Caco-2 (cell line): Measurements from ENCODE around the gene KDM4B. TPM values are rescaled to one million over a fixed set of nuclear protein-coding genes. Genes with fewer than 3 reads are reported as not detected.

ENCODE experiments used
- BruUV-seq: library from RNA; stranded (reverse); fragments of 400-500 nt; replicated peaks from 2 replicates; lab custom pipeline; 2021; lab: Mats Ljungman, UMichigan
- CTCF ChIA-PET: fragments of 300-600 bp; sonication (Branson Sonifier 250); formaldehyde crosslinking; loops from one replicate; lab custom pipeline; 2022; ENCODE audit warnings: antibody characterized with exemption; lab: Charles Lee
- POLR2A ChIA-PET: fragments of 300-600 bp; sonication (Branson Sonifier 250); formaldehyde crosslinking; loops from one replicate; lab custom pipeline; 2022; ENCODE audit warnings: antibody characterized with exemption; lab: Charles Lee
- DNase-seq, 2 experiments: peaks; one replicate each; pipeline versions ENCODE4 v3.0.0 to v3.0.0-alpha.2; 2020 to 2022
- H3K27me3 ChIP-seq: replicated peaks from 2 replicates; pipeline ENCODE4 v1.6.0; 2011; ENCODE audit warnings: low read length; ENCODE audit not compliant: control insufficient read depth, insufficient read depth
- H3K36me3 ChIP-seq: 2 replicates; pipeline ENCODE4 v1.5.1; 2011; ENCODE audit warnings: low read length; ENCODE audit not compliant: control insufficient read depth, insufficient read depth
- H3K4me1 ChIP-seq: fragments of 250-450 bp; sonication (Bioruptor Pico); 2 replicates; pipeline ENCODE4 v1.5.1; 2020; ENCODE audit warnings: mild to moderate bottlenecking
- H3K4me3 ChIP-seq: 2 replicates; pipeline ENCODE4 v1.5.1; 2011; ENCODE audit warnings: low read depth, mild to moderate bottlenecking, control low read depth, low read length
- H3K9me3 ChIP-seq: fragments of 250-450 bp; sonication (Bioruptor Pico); 2 replicates; pipeline ENCODE4 v1.5.1; 2020; ENCODE audit warnings: mild to moderate bottlenecking, moderate library complexity
- H3K27ac Mint-ChIP-seq: one replicate; pipeline ENCODE4 v1.8.0; 2022; ENCODE audit warnings: mixed read lengths; ENCODE audit not compliant: unreplicated experiment
- H3K27me3 Mint-ChIP-seq: one replicate; pipeline ENCODE4 v1.8.0; 2022; ENCODE audit warnings: mixed read lengths; ENCODE audit not compliant: insufficient read depth, unreplicated experiment
- H3K36me3 Mint-ChIP-seq: one replicate; pipeline ENCODE4 v1.8.0; 2022; ENCODE audit warnings: mild to moderate bottlenecking, mixed read lengths; ENCODE audit not compliant: insufficient read depth, unreplicated experiment
- H3K4me1 Mint-ChIP-seq: one replicate; pipeline ENCODE4 v1.8.0; 2022; ENCODE audit warnings: low read depth, mixed read lengths; ENCODE audit not compliant: unreplicated experiment
- H3K4me3 Mint-ChIP-seq: one replicate; pipeline ENCODE4 v1.8.0; 2022; ENCODE audit warnings: mild to moderate bottlenecking, moderate library complexity, mixed read lengths; ENCODE audit not compliant: unreplicated experiment
- H3K9me3 Mint-ChIP-seq: one replicate; pipeline ENCODE4 v1.8.0; 2022; ENCODE audit warnings: mixed read lengths; ENCODE audit not compliant: unreplicated experiment
- intact Hi-C: fragments of 100-400 bp; cut with micrococcal nuclease; formaldehyde crosslinking; loops from one replicate; pipeline ENCODE4 v1.10.0; 2022; ENCODE audit not compliant: unreplicated experiment
- microRNA-seq: library from miRNA; unstranded; fragments of <30 nt; microRNA quantifications from one replicate; pipeline ENCODE4 v1.2.0, GENCODE V29; 2022
- total RNA-seq: library from RNA; stranded (reverse); gene quantifications from 2 replicates; pipeline ENCODE4 v1.2.3, GENCODE V29; 2022
- TF ChIP-seq, protein P1 (sequence below), 2 experiments: fragments of 200-600 bp in 1 of 2; IDR thresholded peaks; 1 replicate in 1 of 2; 2 replicates in 1 of 2; pipeline versions ENCODE4 v1.5.1 to v1.8.0; 2011 to 2022; ENCODE audit warnings: antibody characterized with exemption in 1 of 2, control low read depth in 1 of 2, inconsistent platforms in 1 of 2, low read depth in 1 of 2, low read length in 1 of 2, mild to moderate bottlenecking in 1 of 2, moderate library complexity in 1 of 2; ENCODE audit not compliant: insufficient read depth in 1 of 2, severe bottlenecking in 1 of 2, unreplicated experiment in 1 of 2

KDM4B gene
- total RNA-seq, 1 experiment from 2014 or later: 27.4 TPM

- no peaks in the 10 kb centered on the region for H3K27me3 Mint-ChIP-seq
- Histone ChIP-seq H3K9me3 (peaks cover 5% of the 10 kb centered on the region), H3K4me3 (no peak overlapping the region), H3K4me1 (no peaks in the 10 kb centered on the region), H3K36me3 (no peaks in the 10 kb centered on the region), H3K27me3 (no peaks in the 10 kb centered on the region)
- DNase-seq: no peak
- H3K4me3 Mint-ChIP-seq: no peak overlapping the region
- POLR2A ChIA-PET: no interaction called here
- no TSS peak for BruUV-seq
- peaks cover 6% of the 10 kb centered on the region for H3K9me3 Mint-ChIP-seq
- no peaks in the 10 kb centered on the region for H3K4me1 Mint-ChIP-seq
- TF ChIP-seq, protein P1, sequence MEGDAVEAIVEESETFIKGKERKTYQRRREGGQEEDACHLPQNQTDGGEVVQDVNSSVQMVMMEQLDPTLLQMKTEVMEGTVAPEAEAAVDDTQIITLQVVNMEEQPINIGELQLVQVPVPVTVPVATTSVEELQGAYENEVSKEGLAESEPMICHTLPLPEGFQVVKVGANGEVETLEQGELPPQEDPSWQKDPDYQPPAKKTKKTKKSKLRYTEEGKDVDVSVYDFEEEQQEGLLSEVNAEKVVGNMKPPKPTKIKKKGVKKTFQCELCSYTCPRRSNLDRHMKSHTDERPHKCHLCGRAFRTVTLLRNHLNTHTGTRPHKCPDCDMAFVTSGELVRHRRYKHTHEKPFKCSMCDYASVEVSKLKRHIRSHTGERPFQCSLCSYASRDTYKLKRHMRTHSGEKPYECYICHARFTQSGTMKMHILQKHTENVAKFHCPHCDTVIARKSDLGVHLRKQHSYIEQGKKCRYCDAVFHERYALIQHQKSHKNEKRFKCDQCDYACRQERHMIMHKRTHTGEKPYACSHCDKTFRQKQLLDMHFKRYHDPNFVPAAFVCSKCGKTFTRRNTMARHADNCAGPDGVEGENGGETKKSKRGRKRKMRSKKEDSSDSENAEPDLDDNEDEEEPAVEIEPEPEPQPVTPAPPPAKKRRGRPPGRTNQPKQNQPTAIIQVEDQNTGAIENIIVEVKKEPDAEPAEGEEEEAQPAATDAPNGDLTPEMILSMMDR (IDR thresholded peaks at IDR 0.05; ENCODE audit: insufficient read depth in 1 of 2, low read depth in 1 of 2, low read length in 1 of 2, severe bottlenecking in 1 of 2, unreplicated experiment in 1 of 2): no peak
- no peak overlapping the region for H3K27ac Mint-ChIP-seq
- CTCF ChIA-PET: no interaction called here
- intact Hi-C loops: no loop called here
- H3K36me3 Mint-ChIP-seq: peaks cover 4% of the 10 kb centered on the region
Observed at GRCh38 chr19:5196832-5197231, 227.9 kb downstream of the KDM4B start.

DNA sequence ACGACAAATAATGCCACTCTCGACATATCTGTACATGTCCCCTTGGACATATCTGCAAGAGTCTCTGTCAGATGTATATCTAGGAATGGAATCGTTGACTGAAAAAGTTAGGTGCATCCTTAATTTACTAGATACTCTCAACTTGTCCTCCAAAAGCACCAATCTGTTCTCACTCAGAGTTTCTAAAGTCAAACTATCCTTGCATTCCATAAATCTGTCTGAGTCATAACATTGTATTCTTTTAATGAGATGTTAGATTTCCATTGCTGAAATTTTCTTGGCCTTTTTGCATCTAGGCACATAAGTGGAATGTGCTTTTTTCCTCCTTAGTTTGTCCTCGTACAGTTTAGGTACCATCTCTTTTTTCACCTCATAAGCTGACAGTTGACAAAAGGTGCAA is 231.9 kb downstream of the KDM4B start:
- POLR2A ChIA-PET: no interaction called here
- peaks cover 7% of the 10 kb centered on the region for H3K36me3 Mint-ChIP-seq
- intact Hi-C loops: no loop called here
- Histone ChIP-seq H3K36me3 (no peaks in the 10 kb centered on the region), H3K9me3 (peaks cover 5% of the 10 kb centered on the region), H3K4me3 (no peak overlapping the region), H3K4me1 (no peaks in the 10 kb centered on the region), H3K27me3 (no peaks in the 10 kb centered on the region)
- DNase-seq: no peak
- H3K27ac Mint-ChIP-seq: no peak overlapping the region
- H3K4me3 Mint-ChIP-seq: no peak overlapping the region
- CTCF ChIA-PET: no interaction called here
- no peaks in the 10 kb centered on the region for H3K4me1 Mint-ChIP-seq
- TF ChIP-seq, protein P1 (IDR thresholded peaks at IDR 0.05; ENCODE audit: insufficient read depth in 1 of 2, low read depth in 1 of 2, low read length in 1 of 2, severe bottlenecking in 1 of 2, unreplicated experiment in 1 of 2): no peak
- H3K9me3 Mint-ChIP-seq: peaks cover 9% of the 10 kb centered on the region
- no TSS peak for BruUV-seq
- H3K27me3 Mint-ChIP-seq: no peaks in the 10 kb centered on the region

GRCh38 chr19:5202553-5202952 is 233.6 kb downstream of the KDM4B start:
- Histone ChIP-seq H3K4me3 (no peak overlapping the region), H3K4me1 (no peaks in the 10 kb centered on the region), H3K27me3 (no peaks in the 10 kb centered on the region), H3K9me3 (peaks cover 5% of the 10 kb centered on the region), H3K36me3 (no peaks in the 10 kb centered on the region)
- Mint-ChIP-seq H3K4me3 (no peak overlapping the region), H3K4me1 (no peaks in the 10 kb centered on the region), H3K27me3 (no peaks in the 10 kb centered on the region), H3K27ac (no peak overlapping the region), H3K9me3 (peaks cover 9% of the 10 kb centered on the region), H3K36me3 (peaks cover 15% of the 10 kb centered on the region)
- POLR2A ChIA-PET: no interaction called here
- TF ChIP-seq, protein P1 (IDR thresholded peaks at IDR 0.05; ENCODE audit: insufficient read depth in 1 of 2, low read depth in 1 of 2, low read length in 1 of 2, severe bottlenecking in 1 of 2, unreplicated experiment in 1 of 2): no peak
- DNase-seq: no peak
- BruUV-seq: no TSS peak
- intact Hi-C loops: no loop called here
- CTCF ChIA-PET: no interaction called here

Small RNAs within 50 kb of the gene (microRNA-seq; reads per million reads assigned to microRNA genes)
- 0.93 reads per million for gene MIR4747

Other genes starting within 250 kb of the KDM4B start
- gene DPP9, start 245.3 kb upstream of the KDM4B start, total RNA-seq: 63.2 and 71.4 TPM in 2 replicates
- gene FEM1A, start 177.4 kb upstream of the KDM4B start, total RNA-seq: 12.9 and 13.4 TPM in 2 replicates
- gene TICAM1, start 137.4 kb upstream of the KDM4B start, total RNA-seq: 6.0 and 7.5 TPM in 2 replicates
- 60.2 and 63.8 TPM in 2 replicates for gene PLIN3, start 101.4 kb upstream of the KDM4B start, total RNA-seq
- not detected in 2 replicates for gene ARRDC5, start 66.2 kb upstream of the KDM4B start, total RNA-seq
- 47.6 and 54.6 TPM in 2 replicates for gene UHRF1, start 59.6 kb upstream of the KDM4B start, total RNA-seq